NCI-H524 treated with DMSO at 0.1 percent for 48 hours (cell line): ENCODE results near the gene FRMPD2.
"Not testable (repeated sequence)": the region's sequence is repeated elsewhere in the genome, so short reads cannot be mapped to it uniquely, and the experiment has no call there.

Experiments
- DNase-seq: peaks from one replicate; lab custom pipeline; 2025; lab: John Stamatoyannopoulos, UW

Gene FRMPD2

GRCh38 chr10:48122618-48123017 lies 151.9 kb downstream of the FRMPD2 start:
- not testable (repeated sequence) for DNase-seq

GRCh38 chr10:48110277-48110676 lies 164.2 kb downstream of the FRMPD2 start:
- not testable (repeated sequence) for DNase-seq
